T-cell (primary cell): ENCODE results near the gene THBS1. TPM values are rescaled to one million over a fixed set of nuclear protein-coding genes. Genes with fewer than 3 reads are reported as not detected.

Experiments
- ATAC-seq, 4 experiments: fragments of 200-7000 bp in 3 of 4; fragments of 150-1000 bp in 1 of 4; cut with Tn5 transposase; replicated peaks in 1 of 4; 1 replicate in 3 of 4; 2 replicates in 1 of 4; pipeline ENCODE4 v1.10.0; 2021; ENCODE audit warnings: moderate library complexity in 3 of 4, mild to moderate bottlenecking in 2 of 4, moderate number of reproducible peaks in 1 of 4
- CTCF ChIA-PET, 2 donors: fragments of 300-600 bp; sonication (Branson Sonifier 250); formaldehyde crosslinking; loops; one replicate each; lab custom pipeline; 2022; ENCODE audit warnings: antibody characterized with exemption in 2 of 2; lab: Charles Lee
- POLR2A ChIA-PET, 2 donors: fragments of 300-600 bp; sonication (Branson Sonifier 250); formaldehyde crosslinking; loops; one replicate each; lab custom pipeline; 2022; ENCODE audit warnings: antibody characterized with exemption in 2 of 2; lab: Charles Lee
- DNase-seq, 35 experiments: peaks; one replicate each; pipeline versions ENCODE4 v3.0.0 to v3.0.0-alpha.2; 2013 to 2023
- H3K27ac ChIP-seq: one replicate; pipeline ENCODE4 v1.5.1; 2013; ENCODE audit warnings: low read length
- H3K27me3 ChIP-seq, 2 experiments: replicated peaks in 1 of 2; 1 replicate in 1 of 2; 2 replicates in 1 of 2; pipeline versions ENCODE4 v1.6.1 to v1.7.0; 2013; ENCODE audit warnings: low read length in 1 of 2, mixed read lengths in 1 of 2; ENCODE audit not compliant: control insufficient read depth in 2 of 2, insufficient read depth in 2 of 2; ENCODE audit errors: extremely low read depth in 1 of 2
- H3K36me3 ChIP-seq, 2 donors: 1 replicate in 1 of 2; 2 replicates in 1 of 2; pipeline versions ENCODE4 v1.6.1 to v1.7.0; 2013; ENCODE audit warnings: low read length in 1 of 2; ENCODE audit not compliant: control insufficient read depth in 2 of 2, insufficient read depth in 1 of 2; ENCODE audit errors: extremely low read depth in 1 of 2
- H3K4me1 ChIP-seq, 2 experiments: 1 replicate in 1 of 2; 2 replicates in 1 of 2; pipeline versions ENCODE4 v1.6.1 to v1.7.0; 2013; ENCODE audit warnings: low read length in 2 of 2, mixed read lengths in 1 of 2; ENCODE audit not compliant: insufficient read depth in 2 of 2, control insufficient read depth in 1 of 2; ENCODE audit errors: extremely low read depth in 1 of 2
- H3K4me3 ChIP-seq, 2 donors: 1 replicate in 1 of 2; 2 replicates in 1 of 2; pipeline versions ENCODE4 v1.5.1 to v1.7.0; 2013; ENCODE audit warnings: mild to moderate bottlenecking in 2 of 2, low read length in 1 of 2, moderate library complexity in 1 of 2; ENCODE audit not compliant: control insufficient read depth in 1 of 2; ENCODE audit errors: extremely low read depth in 1 of 2
- H3K9me3 ChIP-seq: 2 replicates; pipeline ENCODE4 v1.7.0; 2013
- H3K27ac Mint-ChIP-seq, 2 donors: one replicate each; pipeline ENCODE4 v1.8.0; 2020 to 2021; ENCODE audit warnings: mild to moderate bottlenecking in 2 of 2, mixed read lengths in 2 of 2
- H3K27me3 Mint-ChIP-seq, 2 donors: one replicate each; pipeline ENCODE4 v1.8.0; 2021 to 2022; ENCODE audit warnings: mixed read lengths in 2 of 2
- H3K36me3 Mint-ChIP-seq: one replicate; pipeline ENCODE4 v1.8.0; 2021; ENCODE audit warnings: mixed read lengths
- H3K4me1 Mint-ChIP-seq, 3 donors: one replicate each; pipeline ENCODE4 v1.8.0; 2020 to 2022; ENCODE audit warnings: mixed read lengths in 3 of 3, mild to moderate bottlenecking in 1 of 3
- H3K4me3 Mint-ChIP-seq, 3 donors: one replicate each; pipeline ENCODE4 v1.8.0; 2020 to 2022; ENCODE audit warnings: mild to moderate bottlenecking in 3 of 3, mixed read lengths in 3 of 3, moderate library complexity in 3 of 3
- H3K9me3 Mint-ChIP-seq, 3 donors: one replicate each; pipeline ENCODE4 v1.8.0; 2020 to 2022; ENCODE audit warnings: mixed read lengths in 3 of 3
- WGBS: methylation state at CpG from one replicate; pipeline ENCODE4 v1.1.5; 2013; ENCODE audit warnings: missing lambda C conversion rate; ENCODE audit not compliant: insufficient coverage; 5-methylcytosine and 5-hydroxymethylcytosine counted together
- total RNA-seq, 35 experiments: library from RNA in 6 of 35; stranded (reverse) in 6 of 35; fragments of 120-200 nt in 1 of 35; gene quantifications; one replicate each; pipeline versions ENCODE4 v1.2.1 to v1.2.4 and lab custom pipeline; 2013 to 2026

THBS1 gene
- total RNA-seq, 5 donors from 2014 or later (not counting 1 experiment from before 2014, with no cell fraction given) = 1.3 to 8.6 (median 7.6) TPM

DNA sequence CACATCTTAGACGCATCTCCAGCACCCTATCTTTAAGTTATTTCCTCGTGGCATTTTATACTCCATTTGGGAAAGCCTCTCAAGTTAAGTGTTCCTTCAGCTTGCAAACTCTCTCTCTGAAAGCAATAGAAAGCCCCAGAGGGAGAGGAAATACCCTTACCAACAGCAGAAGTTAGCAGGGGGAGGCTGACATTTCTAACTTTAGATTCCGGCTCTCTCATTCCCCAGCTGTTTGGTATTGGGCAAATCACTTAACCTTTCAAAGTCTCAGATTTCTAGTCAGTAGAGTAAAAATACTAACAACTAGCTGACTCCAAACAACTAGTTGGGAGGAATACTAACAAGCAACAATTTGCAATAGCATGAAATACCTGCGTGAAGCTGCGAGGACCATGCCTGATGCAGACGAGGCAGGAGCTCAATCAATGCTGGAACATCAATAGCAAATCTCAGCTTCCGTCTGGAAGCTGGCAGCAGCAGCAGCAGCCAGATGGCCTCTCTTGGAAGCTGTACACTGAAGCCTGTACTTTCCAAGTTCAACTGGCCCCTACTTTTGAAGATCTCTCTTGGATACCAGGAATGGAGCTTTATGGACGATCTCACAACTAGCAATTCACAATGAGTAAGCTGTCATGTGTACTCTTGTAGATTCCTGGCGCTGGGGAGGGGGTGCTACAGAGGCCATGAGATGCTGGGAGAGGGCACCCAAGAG is 47.8 kb downstream of the THBS1 start:
- DNase-seq = no peak
- Histone ChIP-seq H3K36me3 (no peaks in the 10 kb centered on the region), H3K27ac (peak overlapping the region; percentile 90), H3K27me3 (no peaks in the 10 kb centered on the region), H3K4me3 (no peak overlapping the region), H3K4me1 (peaks cover 0 to 75% of the 10 kb centered on the region in 2 experiments), H3K9me3 (no peaks in the 10 kb centered on the region)
- ChIA-PET CTCF (interaction anchor here in 1 of 2 donors (0.9 to 3.1 kb wide), 4 partner anchors 13 to 129 kb away, joined by 3 to 12 read pairs (median 4); no protein-coding TSS in a partner anchor), POLR2A (no interaction called here)
- ATAC-seq = no peak
- 89% methylated on average over 6 of the region's 9 CpGs for WGBS
- H3K27ac Mint-ChIP-seq = peak overlapping the region; percentile 92 to 98
- peak overlapping the region in 1 of 3 donors; percentile 13 for H3K4me3 Mint-ChIP-seq
- peaks cover 44 to 76% (median 73%) of the 10 kb centered on the region in 3 donors for H3K4me1 Mint-ChIP-seq
- no peaks in the 10 kb centered on the region for H3K27me3 Mint-ChIP-seq
- H3K9me3 Mint-ChIP-seq = no peaks in the 10 kb centered on the region
- peaks cover 6% of the 10 kb centered on the region for H3K36me3 Mint-ChIP-seq

DNA sequence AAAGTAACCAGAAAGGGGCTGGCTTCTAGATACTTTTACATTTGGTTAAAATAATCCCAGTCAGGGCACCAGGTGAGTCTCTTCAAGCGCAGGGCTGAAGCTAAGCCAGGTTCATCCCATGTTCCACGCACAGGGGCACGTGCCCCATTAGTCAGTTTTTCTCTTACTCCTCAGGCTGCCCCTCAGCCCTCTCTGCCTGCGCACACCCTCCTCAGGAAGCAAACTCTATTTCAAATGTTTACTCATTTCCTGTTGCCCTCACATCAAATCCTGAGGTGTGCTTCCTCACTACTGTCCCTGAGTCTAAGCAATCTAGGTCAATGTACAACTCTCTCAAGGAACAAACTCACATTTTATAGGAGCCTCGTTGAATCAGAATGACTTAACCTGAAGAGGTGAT is 48.5 kb downstream of the THBS1 start:
- H3K4me1 Mint-ChIP-seq = peaks cover 40 to 69% (median 66%) of the 10 kb centered on the region in 3 donors
- peak; percentile 66 to 75 (median 70) for ATAC-seq
- H3K4me1 ChIP-seq = peaks cover 0 to 69% of the 10 kb centered on the region in 2 experiments

DNA sequence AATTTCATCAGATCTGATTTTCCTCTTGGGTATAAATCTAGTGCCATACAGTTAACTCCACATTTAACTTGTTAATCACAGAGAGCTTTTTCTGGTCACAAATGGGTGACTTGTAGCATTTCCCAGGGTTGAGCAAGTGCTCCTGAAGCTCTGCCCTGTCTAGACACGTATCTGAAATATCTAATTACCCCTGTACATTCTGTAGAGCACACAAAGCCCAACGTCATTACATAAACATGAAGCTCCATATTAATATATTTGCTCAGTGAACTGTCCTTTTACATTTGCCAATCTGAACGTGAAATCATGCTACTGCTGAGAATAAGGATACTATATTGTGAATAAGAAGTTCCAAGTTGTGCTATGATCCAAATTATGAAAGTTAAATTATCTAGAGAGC is 49.0 kb downstream of the THBS1 start:
- Mint-ChIP-seq H3K36me3 (peaks cover 6% of the 10 kb centered on the region), H3K4me1 (peaks cover 35 to 64% (median 61%) of the 10 kb centered on the region in 3 donors), H3K9me3 (no peaks in the 10 kb centered on the region), H3K27me3 (no peaks in the 10 kb centered on the region), H3K4me3 (peak overlapping the region in 1 of 3 donors; percentile 13), H3K27ac (peak overlapping the region; percentile 92 to 98)
- ChIA-PET POLR2A (interaction anchor here (0.5 to 1.2 kb wide), 2 partner anchors 12 to 495 kb away, joined by 3 read pairs; no protein-coding TSS in a partner anchor), CTCF (interaction anchor here in 1 of 2 donors (0.6 to 3.1 kb wide), 5 partner anchors 12 to 145 kb away, joined by 3 to 12 read pairs (median 4); no protein-coding TSS in a partner anchor)
- Histone ChIP-seq H3K4me3 (no peak overlapping the region), H3K4me1 (peaks cover 0 to 64% of the 10 kb centered on the region in 2 experiments), H3K36me3 (no peaks in the 10 kb centered on the region), H3K27me3 (no peaks in the 10 kb centered on the region), H3K27ac (peak overlapping the region; percentile 90), H3K9me3 (no peaks in the 10 kb centered on the region)
- ATAC-seq = no peak
- WGBS = no CpG with 5 or more reads among the region's 3 CpGs
- no peak for DNase-seq

More for the DNA sequence above, 48.5 kb downstream of the THBS1 start:
- Mint-ChIP-seq H3K9me3 (no peaks in the 10 kb centered on the region), H3K36me3 (peaks cover 6% of the 10 kb centered on the region), H3K27me3 (no peaks in the 10 kb centered on the region), H3K27ac (peak overlapping the region; percentile 92 to 98), H3K4me3 (peak overlapping the region in 1 of 3 donors; percentile 13)
- H3K36me3 ChIP-seq = no peaks in the 10 kb centered on the region
- ChIA-PET POLR2A (interaction anchor here in 1 of 2 donors (1.2 kb wide), 1 partner anchor 13 kb away, joined by 3 read pairs; no protein-coding TSS in a partner anchor), CTCF (interaction anchor here in 1 of 2 donors (0.6 to 3.1 kb wide), 6 partner anchors 12 to 145 kb away, joined by 3 to 12 read pairs (median 4); no protein-coding TSS in a partner anchor)
- WGBS = 3% methylated on average over 4 of the region's 5 CpGs
- peak overlapping the region; percentile 90 for H3K27ac ChIP-seq
- DNase-seq = peak; percentile 27 to 74 (median 49)
- H3K4me3 ChIP-seq = no peak overlapping the region
- no peaks in the 10 kb centered on the region for H3K27me3 ChIP-seq
- no peaks in the 10 kb centered on the region for H3K9me3 ChIP-seq

DNA sequence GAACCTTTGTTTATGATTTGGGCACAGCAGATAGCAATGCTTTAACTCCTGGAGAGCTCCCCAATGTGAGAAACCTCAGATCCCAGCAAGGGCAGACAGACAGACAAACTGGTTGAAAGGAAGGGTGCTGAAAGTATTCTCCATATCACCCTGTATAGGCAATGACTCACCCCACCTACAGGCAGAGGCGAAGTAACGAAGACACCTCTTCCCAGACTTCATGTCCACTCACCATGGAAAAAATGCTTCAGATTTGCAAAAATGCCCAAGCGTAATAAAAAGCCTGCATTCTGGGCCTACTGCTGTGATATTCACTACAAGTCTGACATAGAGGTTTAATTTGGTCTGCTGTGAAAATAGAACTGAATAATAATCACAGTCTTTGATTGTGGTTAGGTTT is 50.5 kb downstream of the THBS1 start:
- Histone ChIP-seq H3K27ac (peak overlapping the region; percentile 90), H3K4me3 (no peak overlapping the region), H3K9me3 (no peaks in the 10 kb centered on the region), H3K4me1 (peaks cover 0 to 50% of the 10 kb centered on the region in 2 experiments), H3K27me3 (no peaks in the 10 kb centered on the region), H3K36me3 (no peaks in the 10 kb centered on the region)
- POLR2A ChIA-PET = no interaction called here
- WGBS = no CpG with 5 or more reads among the region's 3 CpGs
- no peak for ATAC-seq
- H3K4me1 Mint-ChIP-seq = peaks cover 31 to 49% (median 46%) of the 10 kb centered on the region in 3 donors
- no peak overlapping the region for H3K4me3 Mint-ChIP-seq
- CTCF ChIA-PET = no interaction called here
- no peaks in the 10 kb centered on the region for H3K9me3 Mint-ChIP-seq
- no peak for DNase-seq
- no peaks in the 10 kb centered on the region for H3K36me3 Mint-ChIP-seq
- H3K27me3 Mint-ChIP-seq = no peaks in the 10 kb centered on the region
- peak overlapping the region; percentile 39 to 87 for H3K27ac Mint-ChIP-seq

- H3K36me3 ChIP-seq = no peaks in the 10 kb centered on the region
- no peak overlapping the region for H3K4me3 Mint-ChIP-seq
- H3K27me3 ChIP-seq = no peaks in the 10 kb centered on the region
- CTCF ChIA-PET = no interaction called here
- H3K9me3 ChIP-seq = no peaks in the 10 kb centered on the region
- no peak overlapping the region for H3K27ac Mint-ChIP-seq
- no peak overlapping the region for H3K4me3 ChIP-seq
- POLR2A ChIA-PET = no interaction called here
- H3K27ac ChIP-seq = no peak overlapping the region
- no peaks in the 10 kb centered on the region for H3K36me3 Mint-ChIP-seq
- H3K27me3 Mint-ChIP-seq = peaks cover 0 to 1% of the 10 kb centered on the region in 2 donors
- peaks cover 0 to 33% (median 0%) of the 10 kb centered on the region in 3 donors for H3K4me1 Mint-ChIP-seq
- WGBS = no CpG with 5 or more reads among the region's 1 CpG
- ATAC-seq (no peak), DNase-seq (no peak)
- H3K4me1 ChIP-seq = peaks cover 0 to 3% of the 10 kb centered on the region in 2 experiments
- H3K9me3 Mint-ChIP-seq = no peaks in the 10 kb centered on the region
These were observed 57.2 kb downstream of the THBS1 start for GRCh38 chr15:39638041-39638440.

DNA sequence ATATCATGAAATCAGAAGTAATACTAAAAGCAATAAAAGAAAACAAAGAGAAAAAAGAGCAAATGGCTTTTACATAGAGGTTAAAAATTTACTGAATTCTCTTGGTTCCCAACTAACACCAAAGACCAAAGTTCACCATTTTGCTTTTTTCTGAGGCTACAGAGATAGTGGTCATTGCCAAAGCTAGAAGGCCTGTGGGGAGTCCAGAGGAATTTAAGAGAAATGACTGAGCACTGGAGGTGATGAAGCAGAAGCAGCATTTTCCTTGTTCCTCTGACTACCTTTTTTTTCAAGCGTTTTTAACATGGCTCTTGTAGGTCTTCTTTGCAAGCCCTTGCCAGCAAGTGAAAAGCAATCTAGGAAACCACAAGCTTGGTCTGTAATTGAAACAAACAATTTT is 58.2 kb downstream of the THBS1 start:
- CTCF ChIA-PET = no interaction called here
- no peak for DNase-seq
- POLR2A ChIA-PET = no interaction called here
- no peaks in the 10 kb centered on the region for H3K36me3 Mint-ChIP-seq
- peaks cover 0 to 1% of the 10 kb centered on the region in 2 donors for H3K27me3 Mint-ChIP-seq
- Histone ChIP-seq H3K27ac (no peak overlapping the region), H3K36me3 (no peaks in the 10 kb centered on the region), H3K9me3 (no peaks in the 10 kb centered on the region), H3K4me3 (no peak overlapping the region), H3K27me3 (no peaks in the 10 kb centered on the region), H3K4me1 (peaks cover 0 to 3% of the 10 kb centered on the region in 2 experiments)
- ATAC-seq = no peak
- peaks cover 0 to 41% (median 0%) of the 10 kb centered on the region in 3 donors for H3K4me1 Mint-ChIP-seq
- WGBS = 64% methylated on average over 1 of the region's 1 CpG
- no peak overlapping the region for H3K27ac Mint-ChIP-seq
- H3K4me3 Mint-ChIP-seq = no peak overlapping the region
- H3K9me3 Mint-ChIP-seq = no peaks in the 10 kb centered on the region
